Stimulated activated memory B cell treated with anti-CD40 and anti-IgM and Interleukin-4, amounts not matched to agents 10 μg/mL and 1 μg/mL and 100 μg/mL, for 72 hours (primary cell): ENCODE results near the gene HSPA8.
A peak's percentile ranks its signal among the peaks of the same experiment; 100 is the strongest.

Experiments
- ATAC-seq: fragments of 150-1000 bp; cut with Tn5 transposase; 2 replicates; pipeline ENCODE4 v1.10.0; 2021
- H3K27ac Mint-ChIP-seq: one replicate; pipeline ENCODE4 v1.8.0; 2022; ENCODE audit warnings: mild to moderate bottlenecking, mixed read lengths
- H3K27me3 Mint-ChIP-seq: one replicate; pipeline ENCODE4 v1.8.0; 2022; ENCODE audit warnings: mixed read lengths
- H3K36me3 Mint-ChIP-seq: one replicate; pipeline ENCODE4 v1.8.0; 2022; ENCODE audit warnings: mixed read lengths
- H3K4me1 Mint-ChIP-seq: one replicate; pipeline ENCODE4 v1.8.0; 2022; ENCODE audit warnings: mixed read lengths
- H3K4me3 Mint-ChIP-seq: one replicate; pipeline ENCODE4 v1.8.0; 2022; ENCODE audit warnings: mild to moderate bottlenecking, moderate library complexity, mixed read lengths
- H3K9me3 Mint-ChIP-seq: one replicate; pipeline ENCODE4 v1.8.0; 2022; ENCODE audit warnings: mixed read lengths

Gene HSPA8

GRCh38 chr11:123045101-123045500 lies 16.8 kb downstream of the HSPA8 start:
- Mint-ChIP-seq H3K27me3 (no peaks in the 10 kb centered on the region), H3K36me3 (no peaks in the 10 kb centered on the region), H3K4me3 (no peak overlapping the region), H3K27ac (no peak overlapping the region), H3K9me3 (no peaks in the 10 kb centered on the region), H3K4me1 (no peaks in the 10 kb centered on the region)
- no peak for ATAC-seq

- H3K27ac Mint-ChIP-seq, result no peak overlapping the region
- H3K27me3 Mint-ChIP-seq, result no peaks in the 10 kb centered on the region
- no peak overlapping the region for H3K4me3 Mint-ChIP-seq
- H3K36me3 Mint-ChIP-seq, result no peaks in the 10 kb centered on the region
- no peaks in the 10 kb centered on the region for H3K9me3 Mint-ChIP-seq
- H3K4me1 Mint-ChIP-seq, result no peaks in the 10 kb centered on the region
- no peak for ATAC-seq
Observed at GRCh38 chr11:123041185-123041584, 20.8 kb downstream of the HSPA8 start.

GRCh38 chr11:123040111-123040432 lies 21.9 kb downstream of the HSPA8 start:
- H3K4me1 Mint-ChIP-seq, result no peaks in the 10 kb centered on the region
- H3K9me3 Mint-ChIP-seq, result no peaks in the 10 kb centered on the region
- H3K36me3 Mint-ChIP-seq, result no peaks in the 10 kb centered on the region
- H3K4me3 Mint-ChIP-seq, result no peak overlapping the region
- no peak overlapping the region for H3K27ac Mint-ChIP-seq
- no peak for ATAC-seq
- no peaks in the 10 kb centered on the region for H3K27me3 Mint-ChIP-seq

GRCh38 chr11:123035831-123036230 lies 26.1 kb downstream of the HSPA8 start:
- Mint-ChIP-seq H3K9me3 (no peaks in the 10 kb centered on the region), H3K27me3 (peaks cover 9% of the 10 kb centered on the region), H3K36me3 (no peaks in the 10 kb centered on the region), H3K4me1 (no peaks in the 10 kb centered on the region), H3K27ac (no peak overlapping the region), H3K4me3 (no peak overlapping the region)
- no peak for ATAC-seq

GRCh38 chr11:123034597-123034996 lies 27.3 kb downstream of the HSPA8 start:
- H3K4me3 Mint-ChIP-seq, result no peak overlapping the region
- no peaks in the 10 kb centered on the region for H3K9me3 Mint-ChIP-seq
- H3K27me3 Mint-ChIP-seq, result peaks cover 9% of the 10 kb centered on the region
- no peaks in the 10 kb centered on the region for H3K4me1 Mint-ChIP-seq
- no peak overlapping the region for H3K27ac Mint-ChIP-seq
- ATAC-seq, result no peak
- H3K36me3 Mint-ChIP-seq, result no peaks in the 10 kb centered on the region

GRCh38 chr11:123033895-123034294 lies 28.0 kb downstream of the HSPA8 start:
- H3K4me3 Mint-ChIP-seq, result no peak overlapping the region
- no peak overlapping the region for H3K27ac Mint-ChIP-seq
- peaks cover 9% of the 10 kb centered on the region for H3K27me3 Mint-ChIP-seq
- no peak for ATAC-seq
- H3K36me3 Mint-ChIP-seq, result no peaks in the 10 kb centered on the region
- H3K4me1 Mint-ChIP-seq, result no peaks in the 10 kb centered on the region
- H3K9me3 Mint-ChIP-seq, result no peaks in the 10 kb centered on the region

GRCh38 chr11:123030517-123030916 lies 31.4 kb downstream of the HSPA8 start:
- ATAC-seq, result no peak
- H3K27me3 Mint-ChIP-seq, result peaks cover 9% of the 10 kb centered on the region
- H3K4me3 Mint-ChIP-seq, result no peak overlapping the region
- H3K27ac Mint-ChIP-seq, result no peak overlapping the region
- no peaks in the 10 kb centered on the region for H3K36me3 Mint-ChIP-seq
- H3K9me3 Mint-ChIP-seq, result no peaks in the 10 kb centered on the region
- H3K4me1 Mint-ChIP-seq, result no peaks in the 10 kb centered on the region

- H3K4me3 Mint-ChIP-seq, result no peak overlapping the region
- H3K9me3 Mint-ChIP-seq, result no peaks in the 10 kb centered on the region
- peaks cover 11% of the 10 kb centered on the region for H3K4me1 Mint-ChIP-seq
- H3K36me3 Mint-ChIP-seq, result no peaks in the 10 kb centered on the region
- peaks cover 9% of the 10 kb centered on the region for H3K27me3 Mint-ChIP-seq
- H3K27ac Mint-ChIP-seq, result no peak overlapping the region
- peak; percentile 75 for ATAC-seq
Observed at GRCh38 chr11:123020968-123021367, 41.0 kb downstream of the HSPA8 start.

- Mint-ChIP-seq H3K9me3 (no peaks in the 10 kb centered on the region), H3K4me1 (peaks cover 9% of the 10 kb centered on the region), H3K27ac (no peak overlapping the region), H3K4me3 (no peak overlapping the region), H3K36me3 (no peaks in the 10 kb centered on the region), H3K27me3 (no peaks in the 10 kb centered on the region)
- ATAC-seq, result no peak
Observed at GRCh38 chr11:123018702-123019101, 43.2 kb downstream of the HSPA8 start.

- no peak for ATAC-seq
- Mint-ChIP-seq H3K36me3 (no peaks in the 10 kb centered on the region), H3K9me3 (no peaks in the 10 kb centered on the region), H3K4me1 (no peaks in the 10 kb centered on the region), H3K27ac (no peak overlapping the region), H3K4me3 (no peak overlapping the region), H3K27me3 (no peaks in the 10 kb centered on the region)
Observed at GRCh38 chr11:123011510-123011909, 50.4 kb downstream of the HSPA8 start.
